ENCODE data around the gene EFCAB6.

The EFCAB6 gene

DNA sequence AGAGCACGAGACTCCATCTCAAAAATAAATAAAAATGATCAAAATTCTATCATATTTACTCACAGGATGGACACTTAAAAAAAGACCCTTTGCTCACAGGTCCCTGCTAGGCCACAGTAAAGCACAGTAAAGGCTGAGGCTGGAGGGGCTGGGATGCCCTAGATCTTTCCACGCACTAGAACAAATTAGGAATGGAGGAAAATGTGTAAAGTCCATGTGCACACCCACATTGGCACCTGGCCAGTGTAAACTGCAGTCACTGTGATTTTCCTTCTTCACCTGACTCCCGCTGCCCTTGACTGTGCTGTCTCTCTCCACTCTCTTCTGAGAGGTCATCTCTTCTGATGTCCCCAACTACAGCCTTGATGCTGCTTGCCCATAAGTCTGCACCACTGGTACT lies 195.5 kb downstream of the EFCAB6 start:
- no peak for TF ChIP-seq CREB1 (IDR thresholded peaks at IDR 0.05; ENCODE audit: low read depth)
- no peak for TF ChIP-seq FOXM1 (IDR thresholded peaks at IDR 0.05; ENCODE audit: borderline replicate concordance, low read depth)
- TF ChIP-seq, protein P1, sequence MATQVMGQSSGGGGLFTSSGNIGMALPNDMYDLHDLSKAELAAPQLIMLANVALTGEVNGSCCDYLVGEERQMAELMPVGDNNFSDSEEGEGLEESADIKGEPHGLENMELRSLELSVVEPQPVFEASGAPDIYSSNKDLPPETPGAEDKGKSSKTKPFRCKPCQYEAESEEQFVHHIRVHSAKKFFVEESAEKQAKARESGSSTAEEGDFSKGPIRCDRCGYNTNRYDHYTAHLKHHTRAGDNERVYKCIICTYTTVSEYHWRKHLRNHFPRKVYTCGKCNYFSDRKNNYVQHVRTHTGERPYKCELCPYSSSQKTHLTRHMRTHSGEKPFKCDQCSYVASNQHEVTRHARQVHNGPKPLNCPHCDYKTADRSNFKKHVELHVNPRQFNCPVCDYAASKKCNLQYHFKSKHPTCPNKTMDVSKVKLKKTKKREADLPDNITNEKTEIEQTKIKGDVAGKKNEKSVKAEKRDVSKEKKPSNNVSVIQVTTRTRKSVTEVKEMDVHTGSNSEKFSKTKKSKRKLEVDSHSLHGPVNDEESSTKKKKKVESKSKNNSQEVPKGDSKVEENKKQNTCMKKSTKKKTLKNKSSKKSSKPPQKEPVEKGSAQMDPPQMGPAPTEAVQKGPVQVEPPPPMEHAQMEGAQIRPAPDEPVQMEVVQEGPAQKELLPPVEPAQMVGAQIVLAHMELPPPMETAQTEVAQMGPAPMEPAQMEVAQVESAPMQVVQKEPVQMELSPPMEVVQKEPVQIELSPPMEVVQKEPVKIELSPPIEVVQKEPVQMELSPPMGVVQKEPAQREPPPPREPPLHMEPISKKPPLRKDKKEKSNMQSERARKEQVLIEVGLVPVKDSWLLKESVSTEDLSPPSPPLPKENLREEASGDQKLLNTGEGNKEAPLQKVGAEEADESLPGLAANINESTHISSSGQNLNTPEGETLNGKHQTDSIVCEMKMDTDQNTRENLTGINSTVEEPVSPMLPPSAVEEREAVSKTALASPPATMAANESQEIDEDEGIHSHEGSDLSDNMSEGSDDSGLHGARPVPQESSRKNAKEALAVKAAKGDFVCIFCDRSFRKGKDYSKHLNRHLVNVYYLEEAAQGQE (IDR thresholded peaks at IDR 0.05; ENCODE audit: low read depth), result no peak
- no peak for TF ChIP-seq RAD21 (IDR thresholded peaks at IDR 0.05; ENCODE audit: low read depth)
- TF ChIP-seq ZBTB7A (IDR thresholded peaks at IDR 0.05; ENCODE audit: low read depth), result no peak
- TF ChIP-seq CEBPB (IDR thresholded peaks at IDR 0.05), result no peak
- TF ChIP-seq TAF1 (IDR thresholded peaks at IDR 0.05; ENCODE audit: low read depth), result no peak
- no peak for TF ChIP-seq YY1 (IDR thresholded peaks at IDR 0.05; ENCODE audit: low read depth)
- no peak for TF ChIP-seq EGR1 (IDR thresholded peaks at IDR 0.05)
- no peak for TF ChIP-seq TEAD4 (IDR thresholded peaks at IDR 0.05)
- TF ChIP-seq, protein P2, sequence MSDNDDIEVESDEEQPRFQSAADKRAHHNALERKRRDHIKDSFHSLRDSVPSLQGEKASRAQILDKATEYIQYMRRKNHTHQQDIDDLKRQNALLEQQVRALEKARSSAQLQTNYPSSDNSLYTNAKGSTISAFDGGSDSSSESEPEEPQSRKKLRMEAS (IDR thresholded peaks at IDR 0.05), result no peak
- TF ChIP-seq NFIC (IDR thresholded peaks at IDR 0.05), result no peak
- TF ChIP-seq, protein P3, sequence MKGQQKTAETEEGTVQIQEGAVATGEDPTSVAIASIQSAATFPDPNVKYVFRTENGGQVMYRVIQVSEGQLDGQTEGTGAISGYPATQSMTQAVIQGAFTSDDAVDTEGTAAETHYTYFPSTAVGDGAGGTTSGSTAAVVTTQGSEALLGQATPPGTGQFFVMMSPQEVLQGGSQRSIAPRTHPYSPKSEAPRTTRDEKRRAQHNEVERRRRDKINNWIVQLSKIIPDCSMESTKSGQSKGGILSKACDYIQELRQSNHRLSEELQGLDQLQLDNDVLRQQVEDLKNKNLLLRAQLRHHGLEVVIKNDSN (IDR thresholded peaks at IDR 0.05), result no peak
- no peak for TF ChIP-seq TCF12 (IDR thresholded peaks at IDR 0.05; ENCODE audit: low read depth)
- TF ChIP-seq EP300 (IDR thresholded peaks at IDR 0.05; ENCODE audit: borderline replicate concordance), result no peak

DNA sequence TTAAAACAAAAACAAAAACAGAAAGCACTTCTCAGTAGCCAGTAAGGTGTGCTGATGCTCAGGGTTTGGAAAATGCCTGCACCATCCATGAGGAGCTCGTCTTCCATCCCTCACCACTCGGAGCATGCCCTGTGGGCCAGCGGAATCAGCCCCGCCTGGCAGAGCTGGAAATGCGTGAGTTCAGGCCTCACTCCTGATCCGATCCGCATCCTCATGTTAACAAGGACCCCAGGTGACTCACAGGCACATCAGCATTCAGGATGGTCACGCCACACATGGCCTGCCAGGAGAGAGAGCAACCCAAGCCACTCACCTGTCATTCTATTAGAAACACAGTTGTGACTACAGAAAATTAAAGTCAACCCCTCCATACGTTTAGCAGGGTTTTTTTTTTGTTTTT lies 211.8 kb downstream of the EFCAB6 start:
- no peak for TF ChIP-seq FOXM1 (IDR thresholded peaks at IDR 0.05; ENCODE audit: borderline replicate concordance, low read depth)
- no peak for TF ChIP-seq NFIC (IDR thresholded peaks at IDR 0.05)
- TF ChIP-seq EGR1 (IDR thresholded peaks at IDR 0.05), result no peak
- no peak for TF ChIP-seq EP300 (IDR thresholded peaks at IDR 0.05; ENCODE audit: borderline replicate concordance)

DNA sequence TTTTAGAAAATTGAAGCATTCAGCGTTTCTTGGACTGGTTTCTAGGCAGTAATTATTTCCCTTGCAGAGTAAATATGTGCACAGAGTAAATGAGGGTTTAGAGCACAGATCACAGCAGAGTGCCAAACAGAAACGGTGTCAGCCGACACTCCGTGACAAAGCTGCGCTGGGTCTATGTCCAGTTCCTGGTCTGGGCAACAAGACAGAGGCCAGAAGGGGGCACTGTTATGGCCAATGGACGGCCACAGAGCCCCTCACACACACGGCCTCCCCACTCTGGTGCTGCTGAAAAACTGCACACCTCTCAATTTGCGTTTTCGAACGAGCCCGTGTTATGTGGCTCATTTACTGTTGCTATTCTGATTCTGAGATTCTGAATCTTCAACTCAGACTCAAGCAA lies 219.6 kb downstream of the EFCAB6 start:
- TF ChIP-seq RAD21 (IDR thresholded peaks at IDR 0.05; ENCODE audit: low read depth) (no peak), YY1 (IDR thresholded peaks at IDR 0.05; ENCODE audit: low read depth) (no peak), EGR1 (IDR thresholded peaks at IDR 0.05) (no peak), TEAD4 (IDR thresholded peaks at IDR 0.05) (no peak)
- TF ChIP-seq, protein P3 (IDR thresholded peaks at IDR 0.05), result no peak

DNA sequence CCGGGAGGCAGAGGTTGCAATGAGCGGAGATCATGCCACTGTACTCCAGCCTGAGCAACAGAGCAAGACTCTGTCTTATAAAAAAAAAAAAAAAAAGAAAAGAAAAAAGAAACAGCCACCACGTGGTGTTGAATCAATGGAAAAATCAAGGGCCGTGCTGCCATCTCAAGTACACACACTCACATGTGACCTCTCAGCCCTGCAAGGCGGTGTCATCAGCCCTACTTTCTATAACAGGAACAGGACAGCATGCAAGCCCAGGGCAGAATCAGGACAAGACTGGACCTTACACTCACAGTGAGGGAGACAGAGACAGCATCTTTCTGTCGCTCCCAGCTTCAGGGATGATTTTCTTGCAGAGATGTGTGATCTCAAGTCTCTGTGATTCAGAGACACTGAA lies 220.7 kb downstream of the EFCAB6 start:
- TF ChIP-seq TEAD4 (IDR thresholded peaks at IDR 0.05) (no peak), NFIC (IDR thresholded peaks at IDR 0.05) (no peak), EGR1 (IDR thresholded peaks at IDR 0.05) (no peak), RAD21 (IDR thresholded peaks at IDR 0.05; ENCODE audit: low read depth) (no peak), CEBPB (IDR thresholded peaks at IDR 0.05) (no peak), CREB1 (IDR thresholded peaks at IDR 0.05; ENCODE audit: low read depth) (no peak), TAF1 (IDR thresholded peaks at IDR 0.05; ENCODE audit: low read depth) (no peak), TCF12 (IDR thresholded peaks at IDR 0.05; ENCODE audit: low read depth) (no peak), EP300 (IDR thresholded peaks at IDR 0.05; ENCODE audit: borderline replicate concordance) (no peak), ZBTB7A (IDR thresholded peaks at IDR 0.05; ENCODE audit: low read depth) (no peak)
- TF ChIP-seq, protein P1 (IDR thresholded peaks at IDR 0.05; ENCODE audit: low read depth), result no peak

DNA sequence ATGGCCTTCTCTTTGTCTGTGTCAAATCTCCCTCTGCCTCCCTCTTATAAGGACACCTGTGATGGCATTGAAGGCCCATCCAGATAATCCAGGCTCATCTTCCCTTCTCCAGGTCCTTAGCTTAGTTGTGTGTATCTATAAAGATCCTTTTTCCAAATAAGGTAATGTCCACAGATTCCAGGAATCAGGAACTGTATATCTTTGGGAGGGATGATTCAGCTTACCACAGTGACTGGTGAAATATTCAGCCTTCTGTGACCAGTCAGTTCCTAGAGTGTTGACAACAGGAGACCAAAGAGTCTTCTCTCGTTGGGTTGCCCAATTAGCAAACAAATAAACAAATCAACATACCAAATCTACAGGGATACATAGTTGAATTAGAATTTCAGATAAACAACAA lies 224.5 kb downstream of the EFCAB6 start:
- TF ChIP-seq EGR1 (IDR thresholded peaks at IDR 0.05) (no peak), EP300 (IDR thresholded peaks at IDR 0.05; ENCODE audit: borderline replicate concordance) (no peak), YY1 (IDR thresholded peaks at IDR 0.05; ENCODE audit: low read depth) (no peak), ZBTB7A (IDR thresholded peaks at IDR 0.05; ENCODE audit: low read depth) (no peak), TAF1 (IDR thresholded peaks at IDR 0.05; ENCODE audit: low read depth) (no peak), CEBPB (IDR thresholded peaks at IDR 0.05) (no peak), NFIC (IDR thresholded peaks at IDR 0.05) (no peak), TEAD4 (IDR thresholded peaks at IDR 0.05) (no peak), TCF12 (IDR thresholded peaks at IDR 0.05; ENCODE audit: low read depth) (no peak), FOXM1 (IDR thresholded peaks at IDR 0.05; ENCODE audit: borderline replicate concordance, low read depth) (no peak), RAD21 (IDR thresholded peaks at IDR 0.05; ENCODE audit: low read depth) (no peak), CREB1 (IDR thresholded peaks at IDR 0.05; ENCODE audit: low read depth) (no peak)
- TF ChIP-seq, protein P2 (IDR thresholded peaks at IDR 0.05), result no peak
- TF ChIP-seq, protein P3 (IDR thresholded peaks at IDR 0.05), result no peak
- TF ChIP-seq, protein P1 (IDR thresholded peaks at IDR 0.05; ENCODE audit: low read depth), result no peak

Measured in Ishikawa (cell line).